Renal pelvis (tissue), 4 donors: ENCODE results near the gene ABCB9. TPM values are rescaled to one million over a fixed set of nuclear protein-coding genes. Genes with fewer than 3 reads are reported as not detected.

ENCODE experiments used
- DNase-seq: peaks from one replicate; pipeline ENCODE4 v3.0.0-alpha.2; 2013
- polyA plus RNA-seq, 3 donors: library from polyadenylated mRNA; unstranded; fragments of 120-200 nt; gene quantifications; one replicate each; pipeline ENCODE4 v1.2.1, GENCODE V29; 2013; ENCODE audit not compliant: insufficient read length in 3 of 3

The ABCB9 gene
- polyA plus RNA-seq, 3 donors: 7.0 to 10.1 (median 9.0) TPM

DNA sequence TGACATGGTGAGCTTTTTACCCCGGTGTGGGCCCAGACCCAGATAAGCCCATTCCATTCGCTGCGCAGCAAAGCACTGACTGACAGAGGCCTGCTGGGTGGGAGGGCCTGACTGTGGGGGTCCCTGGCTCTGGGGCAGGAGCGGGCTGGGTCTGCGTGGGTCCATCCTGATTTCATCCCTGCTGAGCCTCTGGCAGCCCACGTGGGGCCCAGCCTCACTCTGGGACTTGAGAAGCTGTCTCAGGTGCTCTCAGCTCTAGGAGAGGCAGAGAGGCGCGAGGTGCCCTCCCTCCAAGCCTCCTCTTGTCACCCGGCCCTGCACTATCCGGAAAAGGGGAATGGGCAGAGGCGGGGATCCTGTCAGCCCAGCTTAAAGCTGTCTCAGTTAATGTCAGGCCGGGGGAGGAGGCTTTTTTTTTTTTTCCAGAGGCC is 927 bp downstream of the ABCB9 start:
- DNase-seq: no peak

DNA sequence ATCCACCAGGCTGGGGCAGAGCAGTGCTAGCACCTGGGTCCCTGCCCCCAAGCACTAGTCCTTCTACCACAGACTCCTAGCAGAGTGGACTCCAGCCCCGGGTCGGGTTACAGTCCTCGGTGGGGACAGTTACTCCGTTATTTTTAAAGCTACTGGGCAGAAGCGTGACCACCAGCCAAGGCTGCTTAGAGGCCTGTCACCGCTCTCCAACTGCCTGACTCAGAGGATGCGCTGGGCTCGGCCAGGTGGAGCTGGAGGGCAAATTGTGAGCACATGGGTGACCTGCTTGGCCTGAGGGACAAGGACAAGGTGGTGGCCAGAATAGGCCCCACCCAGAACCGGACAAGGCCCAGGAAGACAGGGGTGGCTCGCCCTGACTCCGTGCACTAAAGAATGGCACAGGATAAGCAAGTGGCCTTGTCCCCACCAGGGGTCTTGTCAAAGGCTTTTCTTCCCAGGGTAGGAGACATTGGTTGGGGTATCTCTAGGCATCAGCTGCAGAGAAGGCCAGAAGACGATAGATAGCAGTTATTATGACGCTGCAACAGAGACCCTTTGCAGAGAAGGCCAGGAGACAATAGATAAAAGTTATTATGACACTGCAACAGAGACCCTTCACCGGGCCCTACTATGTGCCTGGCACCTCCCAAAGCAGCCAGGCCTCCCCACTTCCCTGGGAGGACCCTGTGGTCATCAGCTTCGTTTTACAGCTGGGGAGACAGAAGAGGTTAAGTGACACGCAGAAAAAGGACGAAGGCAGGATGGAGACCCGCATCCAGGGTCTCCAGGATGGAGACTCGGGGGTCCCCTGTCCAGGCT is 1.6 kb downstream of the ABCB9 start:
- no peak for DNase-seq

DNA sequence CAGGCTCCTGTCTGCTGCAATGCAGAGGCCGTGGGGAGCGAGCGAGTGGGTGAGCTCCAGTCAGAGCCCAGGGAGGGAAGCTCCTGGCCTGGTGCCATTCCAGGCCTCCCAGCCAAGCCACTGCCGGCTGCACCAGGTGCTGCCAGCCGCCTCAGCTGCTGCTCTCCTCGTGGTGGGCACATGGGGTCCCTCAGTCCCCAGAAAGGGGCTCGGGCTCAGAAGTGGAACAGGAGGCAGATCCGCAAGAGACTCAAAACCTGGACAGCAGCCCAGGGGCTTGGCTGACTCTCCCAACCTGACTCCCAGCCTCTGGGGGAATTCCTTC is 2.4 kb downstream of the ABCB9 start:
- DNase-seq: no peak

DNA sequence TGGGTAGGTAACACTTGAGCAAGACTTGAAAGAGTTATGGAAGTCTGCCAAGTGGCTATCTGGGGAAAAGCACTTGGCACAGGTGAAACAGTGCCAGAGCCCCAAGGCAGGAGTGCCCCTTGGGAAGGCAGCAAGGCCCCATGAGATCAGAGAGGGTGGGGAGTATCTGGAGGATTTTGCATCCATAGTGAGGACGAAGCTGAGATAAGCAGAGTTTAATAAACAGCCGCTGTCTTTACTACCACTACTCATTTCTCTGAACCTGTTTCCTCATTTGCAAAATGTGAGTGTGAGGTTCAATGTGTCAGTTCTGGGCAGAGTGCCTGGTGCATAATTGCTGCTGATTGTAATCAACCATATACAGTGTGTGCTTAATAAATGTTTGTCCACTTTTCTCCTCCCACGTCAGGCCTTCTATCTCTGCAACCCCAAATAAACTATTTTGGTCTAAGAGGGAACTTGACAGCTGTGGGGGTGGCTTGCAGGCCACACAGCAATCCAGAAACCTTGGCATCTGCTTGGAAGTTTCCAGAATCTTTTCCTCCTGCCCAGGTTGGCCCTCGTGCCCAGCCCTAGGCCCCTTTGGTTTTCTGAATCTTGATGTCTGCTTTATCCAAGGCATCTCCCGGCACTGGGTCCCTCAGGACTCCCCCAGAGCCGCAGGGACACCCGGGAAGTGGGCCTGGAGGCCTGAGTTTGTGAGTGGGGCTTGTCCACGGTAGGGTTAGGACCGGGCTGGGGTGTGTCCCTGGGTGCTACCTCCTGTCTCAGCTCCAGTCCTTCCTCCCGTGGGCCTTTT is 4.5 kb downstream of the ABCB9 start:
- DNase-seq: no peak

DNA sequence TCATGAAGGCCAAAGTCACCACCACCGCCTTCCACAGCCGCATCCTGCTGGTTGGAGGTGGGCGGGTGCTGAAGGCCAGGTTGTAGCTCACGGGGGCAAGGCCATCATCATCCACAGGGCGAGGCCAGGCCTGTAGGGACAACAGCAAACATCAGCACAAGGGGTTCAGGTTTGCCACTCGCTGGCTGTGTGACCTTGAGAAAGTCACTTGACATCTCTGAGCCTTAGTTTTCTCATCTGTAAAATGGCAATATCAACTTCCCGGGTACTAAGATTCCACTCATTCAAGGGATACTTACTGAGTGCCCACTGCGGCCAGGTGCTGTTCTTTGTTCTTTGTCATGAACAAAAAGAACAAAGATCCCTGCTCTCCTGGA is 6.1 kb downstream of the ABCB9 start:
- DNase-seq: no peak

DNA sequence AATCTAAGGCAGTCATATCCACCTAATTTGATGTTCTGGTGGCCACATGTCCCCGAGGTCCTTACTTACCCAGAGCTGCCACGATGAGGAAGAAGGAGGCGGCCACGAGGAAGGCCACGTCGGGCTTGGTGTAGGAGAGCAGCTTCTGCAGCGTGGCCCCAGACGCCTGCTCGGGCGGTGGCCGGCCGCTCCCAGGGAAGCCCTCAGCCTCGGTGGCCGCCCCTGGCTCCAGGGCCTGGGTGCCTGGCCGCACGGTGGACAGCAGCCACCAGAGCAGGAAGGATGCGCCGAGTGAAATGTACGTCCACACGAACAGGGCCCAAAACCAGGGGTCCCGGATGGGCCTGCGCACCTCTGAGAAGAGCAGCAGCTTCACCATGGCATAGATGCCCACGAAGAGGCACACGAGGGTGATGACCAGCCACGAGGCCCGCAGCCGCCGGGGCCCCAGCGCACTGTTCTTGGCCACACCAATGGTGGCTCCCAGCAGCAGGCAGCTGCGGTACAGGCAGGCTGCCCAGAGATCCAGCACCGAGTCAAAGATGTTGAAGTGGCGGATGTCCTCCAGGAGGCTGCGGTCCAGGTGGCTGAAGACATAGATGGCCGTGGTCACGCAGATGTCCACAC is 6.6 kb downstream of the ABCB9 start:
- no peak for DNase-seq

DNA sequence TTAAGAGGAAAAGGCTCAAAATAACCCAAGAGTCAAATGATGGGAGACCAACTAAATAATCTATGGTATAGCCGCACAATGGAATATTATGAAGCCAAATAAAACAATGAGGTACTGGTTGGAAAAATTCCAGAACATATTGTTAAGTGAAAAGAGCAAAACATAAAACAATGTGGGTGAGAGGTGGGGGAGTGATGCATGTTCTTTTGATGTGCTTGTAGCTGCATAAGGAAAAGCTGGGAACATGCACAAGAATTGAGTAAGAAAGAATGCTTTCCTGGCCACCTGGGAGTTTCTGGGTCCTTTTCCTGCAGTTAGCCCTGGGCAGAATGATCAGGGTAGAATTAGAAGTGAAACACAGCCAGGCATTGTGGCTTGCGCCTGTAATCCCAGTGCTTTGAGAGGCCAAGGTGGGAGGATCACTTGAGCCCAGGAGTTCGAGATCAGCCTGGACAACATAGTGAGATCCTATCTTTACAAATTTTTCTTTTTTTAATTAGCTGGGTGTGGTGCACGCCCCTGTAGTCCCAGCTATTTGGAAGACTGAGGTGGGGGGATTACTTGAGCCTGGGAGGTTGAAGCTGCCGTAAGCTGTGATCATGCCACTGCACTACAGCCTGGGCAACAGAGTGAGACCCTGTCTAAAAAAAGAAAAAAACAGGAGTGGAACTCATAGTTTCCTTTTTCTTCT is 7.9 kb downstream of the ABCB9 start:
- no peak for DNase-seq

DNA sequence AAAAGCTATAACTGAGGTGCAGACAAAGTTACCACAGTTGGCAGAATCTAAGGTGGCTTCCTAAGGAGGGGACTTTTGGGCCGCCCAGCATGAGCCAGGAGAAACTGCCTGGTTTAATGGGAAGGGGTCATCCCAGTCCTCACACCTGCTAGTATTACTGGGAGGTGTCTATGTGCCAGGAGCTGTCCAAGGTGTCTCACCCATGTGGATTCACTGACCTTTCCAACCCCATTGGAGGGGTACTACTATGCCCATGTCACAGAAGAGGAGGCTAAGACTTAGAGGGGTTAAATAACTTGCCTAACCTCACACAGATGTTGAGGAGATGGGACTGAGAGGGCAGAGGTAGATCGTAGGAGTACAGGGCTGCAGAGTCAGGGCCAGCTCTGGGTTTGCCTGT is 10.2 kb downstream of the ABCB9 start:
- DNase-seq: no peak

DNA sequence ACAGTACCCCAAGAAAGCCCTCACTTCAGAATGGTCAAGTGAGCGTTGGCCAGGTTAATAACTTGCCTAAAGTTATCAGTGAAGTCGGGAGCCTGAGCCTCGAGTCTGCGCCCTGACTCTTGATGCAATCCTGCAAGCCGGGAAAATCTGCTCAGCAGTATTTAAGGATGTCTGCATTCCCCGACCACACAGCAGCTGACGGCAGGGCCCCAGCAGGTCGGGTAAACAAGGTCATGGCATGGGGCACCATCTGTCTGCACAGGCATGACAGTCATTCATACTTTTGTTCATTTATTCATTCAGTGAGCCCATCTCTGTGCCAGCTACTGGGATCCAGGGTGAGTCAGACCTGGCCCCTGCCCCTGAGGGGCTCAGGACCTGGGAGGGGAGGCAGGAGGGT is 11.1 kb downstream of the ABCB9 start:
- DNase-seq: no peak

DNA sequence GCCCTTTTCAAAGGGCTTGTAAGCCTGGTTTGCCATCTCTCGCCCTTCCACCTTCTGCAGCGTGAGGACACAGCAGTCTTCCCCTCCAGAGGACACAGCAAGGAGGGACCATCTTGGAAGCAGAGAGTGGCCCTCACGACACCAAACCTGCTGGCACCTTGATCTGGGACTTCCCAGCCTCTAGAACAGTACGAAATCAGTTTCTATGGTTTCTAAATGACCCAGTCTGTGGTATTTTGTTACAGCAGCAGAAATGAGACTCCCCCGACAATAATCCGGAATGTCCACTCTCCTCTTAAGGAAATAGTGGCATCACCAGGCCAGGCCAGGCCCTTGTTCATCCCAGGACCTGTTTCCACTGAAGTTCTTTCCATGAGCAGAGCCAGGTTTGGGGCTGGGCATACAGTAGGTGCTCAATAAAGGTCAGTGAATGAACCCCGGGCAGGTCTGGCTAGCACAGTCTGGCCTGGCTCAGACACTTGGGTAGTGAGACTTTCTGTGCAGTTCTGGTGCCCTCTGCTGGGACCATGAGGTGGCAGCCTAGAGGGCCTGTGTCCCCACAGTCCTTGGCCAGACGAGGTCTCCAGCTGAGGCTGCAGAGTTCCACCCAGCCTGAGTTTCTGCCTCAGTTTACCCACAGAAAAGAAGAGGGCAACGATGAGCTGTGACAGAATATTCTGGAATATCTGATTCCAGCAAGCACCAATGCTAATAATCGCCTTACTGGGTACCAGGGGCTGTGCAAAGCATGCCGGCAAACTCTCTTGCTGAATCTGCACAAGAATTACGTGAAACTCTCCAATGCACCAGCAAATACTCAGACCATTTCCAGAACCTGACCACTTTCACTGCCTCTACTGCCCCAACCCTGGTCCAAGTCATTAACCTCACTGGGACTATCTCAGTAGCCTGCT is 14.0 kb downstream of the ABCB9 start:
- no peak for DNase-seq

DNA sequence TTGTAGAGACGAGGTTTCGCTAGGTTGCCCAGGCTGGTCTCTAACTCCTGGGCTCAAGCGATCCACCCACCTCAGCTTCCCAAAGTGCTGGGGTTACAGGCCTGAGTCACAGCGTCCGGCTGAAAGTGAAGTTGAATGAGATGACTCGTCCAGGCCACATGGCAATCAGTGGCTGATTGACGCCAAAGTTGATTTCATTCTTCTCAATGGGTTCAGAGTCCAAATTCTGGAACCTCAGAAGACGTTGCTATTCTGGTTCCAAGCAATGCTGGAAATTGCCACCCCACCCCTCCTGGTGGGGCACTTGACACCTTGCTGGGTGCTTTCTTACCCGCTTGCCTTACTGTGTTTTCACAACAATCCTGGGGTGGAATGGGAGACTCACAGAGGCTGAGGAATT is 14.9 kb downstream of the ABCB9 start:
- DNase-seq: no peak

DNA sequence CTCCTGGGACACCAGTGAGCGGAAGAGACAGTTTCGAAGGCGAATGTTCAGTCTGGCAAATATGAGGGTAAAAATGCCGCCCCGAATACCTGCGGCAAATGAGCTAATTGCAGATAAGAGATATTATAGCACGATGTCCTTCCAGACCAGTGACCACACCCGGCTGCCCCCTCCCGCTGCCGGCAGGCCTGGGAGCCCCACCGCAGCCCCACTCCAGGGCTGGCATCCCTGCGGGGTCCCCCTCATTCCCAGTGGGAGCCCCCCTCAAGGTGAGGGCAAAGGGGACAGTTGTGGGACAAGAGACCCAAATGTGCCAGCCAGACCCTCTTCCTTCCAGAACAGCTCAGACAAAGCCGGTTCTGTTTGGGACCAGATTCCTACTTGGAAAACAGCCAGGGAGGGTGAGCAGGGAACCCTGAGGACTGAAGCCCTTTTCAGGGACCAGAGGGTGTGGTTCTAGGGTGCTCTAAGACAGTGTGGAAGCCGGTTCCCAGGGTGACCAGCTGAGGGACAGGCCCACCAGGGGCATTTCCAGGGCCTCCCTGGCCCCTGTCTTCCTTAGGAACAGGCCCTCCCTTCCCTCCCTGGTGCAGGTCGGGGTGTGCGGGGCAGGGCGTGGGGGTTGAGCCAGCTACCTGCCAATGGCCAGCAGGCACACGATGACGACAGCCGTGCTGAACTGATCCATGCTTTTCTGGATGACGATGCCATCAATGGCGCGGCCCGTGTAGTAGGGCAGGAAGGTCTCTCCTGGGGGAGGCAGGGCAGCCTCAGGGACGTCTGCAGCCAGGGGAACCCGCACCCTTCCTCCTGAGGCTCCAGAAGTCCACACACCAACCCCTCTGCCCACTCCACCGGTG is 16.2 kb downstream of the ABCB9 start:
- no peak for DNase-seq

DNA sequence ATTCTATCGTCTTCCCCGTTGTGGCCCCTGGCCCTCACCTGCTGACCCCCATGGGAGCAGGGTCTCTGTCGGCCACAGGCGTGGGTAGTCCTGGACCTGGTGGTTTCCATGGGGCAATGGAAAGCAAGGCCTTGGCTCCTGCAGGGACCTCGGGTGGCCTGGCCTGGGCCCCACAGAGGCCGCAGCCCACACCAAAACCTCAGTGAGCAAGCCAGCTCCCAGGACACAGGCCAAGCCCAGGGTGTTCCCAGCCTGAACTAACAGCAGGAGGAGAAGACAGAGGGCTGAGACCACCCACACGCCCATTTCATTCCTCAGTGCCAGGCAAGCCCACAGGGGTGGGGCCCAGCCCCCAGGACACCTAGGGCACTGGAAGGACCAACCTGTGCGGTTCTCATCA is 16.9 kb downstream of the ABCB9 start:
- DNase-seq: no peak

DNA sequence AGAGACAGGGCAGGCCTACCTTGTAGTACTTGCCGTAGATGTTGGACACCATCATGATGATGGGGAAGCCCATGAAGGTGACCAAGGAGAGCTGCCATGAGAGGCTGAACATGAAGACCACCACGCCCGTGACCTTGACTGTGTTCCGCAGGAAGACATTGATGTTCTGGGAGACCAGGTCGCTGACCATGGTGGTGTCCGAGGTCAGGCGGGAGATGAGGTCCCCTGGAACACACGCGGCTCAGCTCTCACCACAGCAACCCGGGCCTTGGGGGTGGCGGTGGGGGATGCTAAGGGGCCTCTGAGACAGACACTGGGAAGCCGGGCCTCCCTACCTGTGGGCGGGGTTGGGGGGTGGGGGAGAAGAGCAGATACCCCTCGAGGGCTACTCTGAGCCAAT is 17.7 kb downstream of the ABCB9 start:
- no peak for DNase-seq

DNA sequence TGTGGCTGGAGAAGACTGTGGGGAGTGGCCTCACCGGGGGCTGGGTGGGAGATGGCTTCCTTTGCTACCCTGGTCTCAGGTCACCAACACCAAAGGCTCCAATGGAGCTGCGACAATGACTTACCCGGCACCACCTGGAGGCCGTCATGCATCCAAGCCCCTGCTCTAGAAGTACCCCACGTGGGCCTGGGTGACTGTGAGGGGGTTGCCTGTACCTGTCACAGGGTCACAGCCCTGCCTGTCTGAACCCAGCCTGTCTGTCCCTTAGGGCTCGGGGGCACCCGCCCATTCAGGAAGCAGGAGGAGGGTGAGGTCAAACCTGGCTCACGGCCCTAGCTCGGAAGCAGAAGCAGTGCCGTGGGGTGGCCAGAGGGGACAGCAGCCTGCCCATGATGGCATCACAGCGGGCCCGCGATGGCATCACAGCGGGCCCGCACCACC is 18.9 kb downstream of the ABCB9 start:
- DNase-seq: no peak

DNA sequence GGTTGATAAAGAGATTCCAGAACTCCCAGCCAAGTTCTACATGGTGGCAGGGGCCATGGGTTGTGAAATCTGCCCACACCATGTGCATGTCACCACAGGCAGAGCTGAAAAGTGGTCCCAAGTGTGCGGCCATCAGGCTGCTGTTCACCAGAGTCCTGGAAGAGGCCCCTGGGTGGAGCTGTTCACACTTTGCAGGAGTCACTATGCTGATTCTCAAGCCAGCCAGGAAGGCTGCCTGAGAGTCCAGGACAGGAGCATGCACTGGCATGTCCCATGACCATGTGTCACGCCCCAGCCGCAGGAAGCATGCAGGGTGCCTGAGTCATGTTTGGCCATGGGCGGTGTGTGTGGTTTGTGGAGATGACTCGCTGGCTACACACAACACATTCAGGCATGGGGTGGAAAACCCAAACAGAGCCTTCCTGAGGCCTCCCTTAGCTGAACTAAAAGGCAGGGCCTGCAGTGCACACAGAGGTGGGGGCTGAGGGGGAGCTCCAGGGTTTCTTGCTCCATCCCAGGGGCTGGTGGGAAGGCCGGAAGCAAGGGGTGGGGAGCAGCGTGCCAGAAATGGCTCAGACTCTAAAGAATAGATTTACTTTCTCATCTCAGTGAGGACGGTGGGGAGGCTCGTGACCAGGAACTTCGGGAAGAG is 19.4 kb downstream of the ABCB9 start:
- no peak for DNase-seq

DNA sequence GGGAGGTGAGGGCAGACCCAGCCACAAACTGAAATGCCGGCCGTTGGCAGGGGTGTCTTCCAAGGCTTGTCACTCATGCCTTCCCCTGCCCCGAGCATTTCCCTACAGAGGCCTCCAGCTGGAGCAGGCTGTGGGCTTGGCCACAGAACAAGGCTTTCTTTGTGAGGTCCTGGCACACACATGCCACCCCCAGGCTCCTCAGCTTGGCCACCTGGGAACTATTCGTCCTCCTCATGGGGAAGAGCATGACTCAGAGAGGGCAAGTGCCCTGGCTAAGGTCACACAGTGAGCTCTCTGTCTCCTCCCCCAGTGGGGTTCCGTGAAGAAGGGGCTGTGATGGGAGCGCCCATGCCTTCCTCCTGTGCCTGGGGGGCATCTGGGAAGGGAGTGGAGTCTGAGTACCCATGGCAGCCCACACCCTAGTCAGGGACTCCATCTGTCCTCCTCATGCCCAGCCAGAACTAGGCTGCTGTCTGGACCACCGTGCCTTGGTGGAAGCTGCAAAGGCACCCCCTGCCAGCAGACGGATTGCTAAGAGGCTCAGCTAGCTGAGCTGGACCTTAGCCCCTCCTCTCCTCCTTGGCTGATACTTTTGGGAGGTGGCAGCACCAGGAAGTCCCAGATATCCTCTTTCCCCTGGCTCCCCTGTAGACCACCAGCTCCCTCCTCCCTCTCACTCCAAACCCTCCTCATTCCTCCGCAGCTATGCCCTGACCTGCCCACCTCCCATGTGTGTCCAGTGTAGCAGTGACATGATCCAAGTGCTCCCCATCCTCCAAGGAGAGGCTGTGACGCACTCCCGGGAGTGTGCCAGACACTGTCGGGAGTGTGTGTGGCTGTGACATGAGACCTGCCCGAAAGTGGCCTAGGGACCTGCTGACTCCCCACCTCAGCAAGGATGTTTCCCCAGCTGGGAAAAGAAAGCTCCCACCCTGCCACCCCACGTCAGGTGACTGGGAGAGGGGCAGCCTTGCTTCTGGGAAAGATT is 21.4 kb downstream of the ABCB9 start:
- no peak for DNase-seq

DNA sequence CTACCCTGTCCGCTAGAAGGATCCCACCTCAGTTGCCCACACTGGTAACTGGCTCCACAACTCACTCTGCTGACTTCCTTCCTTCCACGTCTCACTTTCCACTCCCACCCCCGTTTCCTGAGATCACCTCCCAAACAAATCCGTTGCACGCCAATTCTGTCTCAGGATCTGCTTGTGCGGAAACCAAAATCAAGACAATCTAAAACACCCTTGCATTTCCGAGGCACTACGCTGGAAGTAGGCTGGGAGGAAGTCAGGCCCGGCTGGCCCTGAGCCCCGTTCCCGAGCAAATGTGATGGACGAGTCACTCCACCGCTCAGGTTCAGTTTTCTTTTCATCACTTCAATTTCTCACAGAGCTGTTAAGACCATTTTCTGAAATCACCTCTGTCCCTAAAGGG is 23.1 kb downstream of the ABCB9 start:
- no peak for DNase-seq
